ENCODE results near the gene ADCYAP1R1. TPM values are rescaled to one million over a fixed set of nuclear protein-coding genes. Genes with fewer than 3 reads are reported as not detected.

The ADCYAP1R1 gene
- total RNA-seq, 1 donor from 2014 or later: 9.0 TPM

- TF ChIP-seq, protein P1, sequence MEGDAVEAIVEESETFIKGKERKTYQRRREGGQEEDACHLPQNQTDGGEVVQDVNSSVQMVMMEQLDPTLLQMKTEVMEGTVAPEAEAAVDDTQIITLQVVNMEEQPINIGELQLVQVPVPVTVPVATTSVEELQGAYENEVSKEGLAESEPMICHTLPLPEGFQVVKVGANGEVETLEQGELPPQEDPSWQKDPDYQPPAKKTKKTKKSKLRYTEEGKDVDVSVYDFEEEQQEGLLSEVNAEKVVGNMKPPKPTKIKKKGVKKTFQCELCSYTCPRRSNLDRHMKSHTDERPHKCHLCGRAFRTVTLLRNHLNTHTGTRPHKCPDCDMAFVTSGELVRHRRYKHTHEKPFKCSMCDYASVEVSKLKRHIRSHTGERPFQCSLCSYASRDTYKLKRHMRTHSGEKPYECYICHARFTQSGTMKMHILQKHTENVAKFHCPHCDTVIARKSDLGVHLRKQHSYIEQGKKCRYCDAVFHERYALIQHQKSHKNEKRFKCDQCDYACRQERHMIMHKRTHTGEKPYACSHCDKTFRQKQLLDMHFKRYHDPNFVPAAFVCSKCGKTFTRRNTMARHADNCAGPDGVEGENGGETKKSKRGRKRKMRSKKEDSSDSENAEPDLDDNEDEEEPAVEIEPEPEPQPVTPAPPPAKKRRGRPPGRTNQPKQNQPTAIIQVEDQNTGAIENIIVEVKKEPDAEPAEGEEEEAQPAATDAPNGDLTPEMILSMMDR (conservative IDR thresholded peaks at IDR 0.05): no peak
- H3K4me1 Mint-ChIP-seq: no peaks in the 10 kb centered on the region
- no peak overlapping the region for H3K27ac Mint-ChIP-seq (ENCODE audit: unreplicated experiment)
- no peak for DNase-seq (ENCODE audit: low read depth, low spot score)
- H3K4me3 Mint-ChIP-seq: no peak overlapping the region
- H3K9me3 Mint-ChIP-seq: peaks cover 7% of the 10 kb centered on the region
- peaks cover 11% of the 10 kb centered on the region for H3K27me3 Mint-ChIP-seq (ENCODE audit: low read depth)
- peaks cover 5% of the 10 kb centered on the region for H3K36me3 Mint-ChIP-seq (ENCODE audit: low read depth)
These were observed 44.5 kb upstream of the ADCYAP1R1 start for GRCh38 chr7:31007634-31008033.

DNA sequence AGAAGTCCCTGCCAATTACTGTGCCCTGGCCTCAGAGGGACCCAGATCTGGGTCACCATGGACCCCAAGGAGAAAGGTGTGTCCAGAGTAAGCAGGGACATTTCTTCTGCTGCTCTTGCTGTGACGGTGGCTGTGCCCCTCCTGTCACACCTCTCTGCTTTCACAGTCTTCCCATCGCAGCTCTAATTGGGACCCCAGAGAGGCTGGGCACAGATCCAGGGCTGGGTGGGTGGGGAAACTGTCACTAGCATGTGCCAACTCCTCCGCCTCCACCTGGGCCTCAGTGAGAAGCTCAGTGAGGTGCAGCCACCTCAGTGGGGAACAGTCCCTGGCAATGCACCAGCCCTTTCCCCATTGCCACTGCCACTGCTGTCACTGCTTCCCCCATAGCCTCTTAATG, 37.3 kb upstream of the ADCYAP1R1 start:
- no peak overlapping the region for H3K27ac Mint-ChIP-seq (ENCODE audit: unreplicated experiment)
- TF ChIP-seq, protein P1 (conservative IDR thresholded peaks at IDR 0.05): no peak
- H3K9me3 Mint-ChIP-seq: peaks cover 10% of the 10 kb centered on the region
- DNase-seq (ENCODE audit: low read depth, low spot score): no peak
- peaks cover 7% of the 10 kb centered on the region for H3K36me3 Mint-ChIP-seq (ENCODE audit: low read depth)
- H3K27me3 Mint-ChIP-seq (ENCODE audit: low read depth): peaks cover 9% of the 10 kb centered on the region
- no peak overlapping the region for H3K4me3 Mint-ChIP-seq
- no peaks in the 10 kb centered on the region for H3K4me1 Mint-ChIP-seq

GRCh38 chr7:31017032-31017675, 35.0 kb upstream of the ADCYAP1R1 start:
- Mint-ChIP-seq H3K9me3 (peaks cover 2% of the 10 kb centered on the region), H3K4me1 (no peaks in the 10 kb centered on the region), H3K27me3 (ENCODE audit: low read depth) (peaks cover 3% of the 10 kb centered on the region), H3K4me3 (no peak overlapping the region), H3K36me3 (ENCODE audit: low read depth) (peaks cover 2% of the 10 kb centered on the region), H3K27ac (ENCODE audit: unreplicated experiment) (no peak overlapping the region)
- DNase-seq (ENCODE audit: low read depth, low spot score): no peak
- TF ChIP-seq, protein P1 (conservative IDR thresholded peaks at IDR 0.05): no peak

DNA sequence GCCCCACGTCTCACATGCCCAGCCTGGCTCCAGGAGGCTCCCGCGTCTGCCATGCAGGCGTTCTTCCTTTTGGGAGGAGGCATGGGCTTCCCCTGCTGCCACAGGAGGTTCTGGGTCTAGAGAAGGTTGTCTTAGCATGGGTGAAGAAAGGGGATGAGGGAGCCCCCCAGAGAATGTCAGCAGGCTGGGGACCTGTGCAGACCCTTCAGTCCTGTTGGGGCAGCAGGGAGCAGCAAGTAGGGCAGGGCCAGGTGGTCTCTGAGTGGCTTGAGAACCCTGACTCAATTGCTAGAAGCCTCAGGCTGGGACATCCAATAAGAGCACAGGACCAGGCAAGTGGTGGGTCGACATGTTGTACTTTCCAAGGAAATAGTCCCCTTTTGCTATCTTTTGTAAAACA, 34.4 kb upstream of the ADCYAP1R1 start:
- peaks cover 2% of the 10 kb centered on the region for H3K36me3 Mint-ChIP-seq (ENCODE audit: low read depth)
- DNase-seq (ENCODE audit: low read depth, low spot score): no peak

DNA sequence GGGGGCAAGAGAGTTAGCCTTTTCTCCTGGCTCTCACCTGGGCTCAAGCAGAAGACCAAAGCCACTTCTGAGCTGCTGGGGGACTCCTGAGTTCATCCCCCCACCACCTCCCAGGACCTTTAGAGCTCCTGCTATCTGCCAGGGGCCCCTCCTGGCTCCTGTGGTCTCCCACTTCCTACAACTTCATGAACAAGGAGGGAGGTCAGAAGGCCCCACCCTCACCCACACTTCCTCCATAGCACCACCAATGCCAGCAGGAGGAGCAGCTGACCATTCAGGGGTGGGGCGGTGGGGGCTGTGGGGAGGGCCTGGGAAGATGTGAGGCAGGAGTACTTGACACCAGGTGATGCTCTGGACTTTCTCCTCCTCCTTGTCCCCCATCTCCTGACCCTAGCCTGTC, 32.6 kb upstream of the ADCYAP1R1 start:
- H3K27me3 Mint-ChIP-seq (ENCODE audit: low read depth): peaks cover 3% of the 10 kb centered on the region
- no peak overlapping the region for H3K4me3 Mint-ChIP-seq
- H3K9me3 Mint-ChIP-seq: no peaks in the 10 kb centered on the region
- no peak for DNase-seq (ENCODE audit: low read depth, low spot score)
- TF ChIP-seq, protein P1 (conservative IDR thresholded peaks at IDR 0.05): no peak
- H3K36me3 Mint-ChIP-seq (ENCODE audit: low read depth): no peaks in the 10 kb centered on the region
- H3K4me1 Mint-ChIP-seq: no peaks in the 10 kb centered on the region
- H3K27ac Mint-ChIP-seq (ENCODE audit: unreplicated experiment): no peak overlapping the region

More for the DNA sequence above, 34.4 kb upstream of the ADCYAP1R1 start:
- Mint-ChIP-seq H3K4me1 (no peaks in the 10 kb centered on the region), H3K4me3 (no peak overlapping the region), H3K27me3 (ENCODE audit: low read depth) (peaks cover 3% of the 10 kb centered on the region), H3K9me3 (peaks cover 2% of the 10 kb centered on the region), H3K27ac (ENCODE audit: unreplicated experiment) (no peak overlapping the region)
- TF ChIP-seq, protein P1 (conservative IDR thresholded peaks at IDR 0.05): no peak
